Heart left ventricle (tissue), 16 donors: ENCODE results near the gene TRAF4. TPM values are rescaled to one million over a fixed set of nuclear protein-coding genes. Genes with fewer than 3 reads are reported as not detected.

ENCODE experiments used
- ATAC-seq, 4 donors: fragments of 200-7000 bp; cut with Tn5 transposase; one replicate each; pipeline ENCODE4 v1.9.1; 2020 to 2022; ENCODE audit warnings: moderate library complexity in 4 of 4, mild to moderate bottlenecking in 3 of 4, moderate number of reproducible peaks in 1 of 4
- DNase-seq, 5 donors: peaks; one replicate each; pipeline ENCODE4 v3.0.0-alpha.2; 2020
- H3K27ac ChIP-seq, 12 donors: fragments of 200-600 bp; sonication (generic) in 4 of 12; one replicate each; pipeline versions ENCODE4 v1.5.0 to v1.8.0; 2016 to 2022; ENCODE audit warnings: mild to moderate bottlenecking in 2 of 12
- H3K27me3 ChIP-seq, 9 donors: fragments of 200-600 bp; sonication (generic) in 2 of 9; one replicate each; pipeline versions ENCODE4 v1.5.1 to v1.8.0; 2016 to 2022; ENCODE audit warnings: mild to moderate bottlenecking in 3 of 9
- H3K36me3 ChIP-seq, 9 donors: fragments of 200-600 bp; sonication (generic) in 2 of 9; one replicate each; pipeline versions ENCODE4 v1.5.0 to v1.8.0; 2018 to 2022; ENCODE audit warnings: mild to moderate bottlenecking in 2 of 9
- H3K4me1 ChIP-seq, 12 donors: fragments of 200-600 bp; sonication (generic) in 4 of 12; one replicate each; pipeline versions ENCODE4 v1.5.0 to v1.8.0; 2016 to 2022; ENCODE audit warnings: mild to moderate bottlenecking in 3 of 12
- H3K4me3 ChIP-seq, 12 donors: fragments of 200-600 bp; sonication (generic) in 4 of 12; one replicate each; pipeline versions ENCODE4 v1.5.0 to v1.8.0; 2017 to 2022; ENCODE audit warnings: mild to moderate bottlenecking in 9 of 12, moderate library complexity in 4 of 12
- H3K9me3 ChIP-seq, 12 donors: fragments of 200-600 bp; sonication (generic) in 4 of 12; one replicate each; pipeline versions ENCODE4 v1.5.0 to v1.8.0; 2016 to 2022; ENCODE audit warnings: mild to moderate bottlenecking in 1 of 12
- CTCF ChIP-seq, 12 donors: fragments of 200-600 bp; sonication (generic) in 4 of 12; IDR thresholded peaks; one replicate each; pipeline versions ENCODE4 v1.5.0 to v1.8.0; 2018 to 2022; ENCODE audit warnings: antibody characterized with exemption in 12 of 12, mild to moderate bottlenecking in 5 of 12
- POLR2A ChIP-seq, 2 donors: fragments of 450-650 bp; IDR thresholded peaks; one replicate each; pipeline ENCODE4 v1.6.1; 2017; ENCODE audit warnings: antibody characterized with exemption in 2 of 2, mild to moderate bottlenecking in 2 of 2, moderate library complexity in 2 of 2
- WGBS, 4 donors: extraction: QIAGEN DNeasy Blood & Tissue Kit in 2 of 4; methylation state at CpG; one replicate each; pipeline versions ENCODE4 v1.1.5 to v1.1.7; 2013 to 2018; 5-methylcytosine and 5-hydroxymethylcytosine counted together
- intact Hi-C, 10 donors: fragments of 100-400 bp; cut with DNase I; formaldehyde crosslinking; loops; one replicate each; pipeline versions ENCODE4 v1.11.1 to v1.14.2; 2022
- polyA plus RNA-seq, 2 donors: library from polyadenylated mRNA; stranded (reverse); fragments of 200-250 nt; gene quantifications; one replicate each; pipeline ENCODE4 v1.2.3, GENCODE V29; 2013
- total RNA-seq, 9 donors: library from RNA; depleted of rRNA in 2 of 9; stranded (reverse); fragments of >200 nt in 2 of 9; fragmentation: NEBNext Ultra II Directional in 3 of 9; extraction: Animal tissue kit (Norgen Biotek cat#: 25700) in 3 of 9; gene quantifications; one replicate each; pipeline versions ENCODE4 v1.1.0 to v1.2.4, GENCODE V29; 2016 to 2023
- donor health status: ischemic (EF 13 %, LVEDD 7.1; RV severe dilation, severe dysfunction).
- donor health status: healthy with polysubstance abuse.
- donor health status: DM: no; HTN: yes; CAD: no.
- donor health status: DM: no; HTN: no; CAD: no.
- donor health status: ischemic (EF 25% LVEDD 6.9; RV normal size, moderate dysfunction).
- donor health status: ischemic (EF 25% LVEDD 5.7; RV mildly dilated, moderate dysfunction).
- donor health status: healthy.
- donor health status: DM: yes; HTN: yes; CAD: no.
- donor health status: ischemic (EF 35%, LVEDD 5.7; RV mildly dilated, moderate dysfunction).
- donor health status: nonischemic (EF 11% LVEDD 7.7; RV severe dilation, severe dysfunction).
- donor health status: DM: yes; HTN: yes; CAD: no.
- donor health status: PGD.
- donor health status: ischemic (EF 29% LVEDD 5.4; RV normal size, mild dysfunction).
- donor health status: nonischemic (EF 23%, LVEDD 6.1; RV moderate dilation, normal function).

TRAF4 gene
- total and polyA plus RNA-seq, 11 donors = 1.5 to 11.5 (median 2.7) TPM

GRCh38 chr17:28755486-28755885 lies 11.7 kb downstream of the TRAF4 start:
- ATAC-seq = no peak
- WGBS, 4 donors = 84 to 95% (median 91%) methylated on average over 7 of the region's 7 CpGs
- no peak for DNase-seq
- Histone ChIP-seq H3K27me3 (no peaks in the 10 kb centered on the region), H3K4me3 (no peak overlapping the region), H3K4me1 (peaks cover 0 to 9% (median 2%) of the 10 kb centered on the region in 12 donors), H3K36me3 (peaks cover 0 to 35% (median 25%) of the 10 kb centered on the region in 9 donors), H3K27ac (no peak overlapping the region), H3K9me3 (no peaks in the 10 kb centered on the region)
- TF ChIP-seq CTCF (IDR thresholded peaks at IDR 0.05) (no peak), POLR2A (IDR thresholded peaks at IDR 0.05) (no peak)
- intact Hi-C loops = loop anchor here in 1 of 10 donors (5.0 kb wide), 1 partner anchor 152 kb away; no protein-coding TSS in a partner anchor

- WGBS, 4 donors = 71 to 78% (median 71%) methylated on average over 5 of the region's 5 CpGs
- Histone ChIP-seq H3K9me3 (no peaks in the 10 kb centered on the region), H3K4me1 (peaks cover 0 to 16% (median 7%) of the 10 kb centered on the region in 12 donors), H3K36me3 (peaks cover 0 to 35% (median 25%) of the 10 kb centered on the region in 9 donors), H3K4me3 (no peak overlapping the region), H3K27ac (no peak overlapping the region), H3K27me3 (no peaks in the 10 kb centered on the region)
- no peak for TF ChIP-seq POLR2A (IDR thresholded peaks at IDR 0.05)
- TF ChIP-seq CTCF (IDR thresholded peaks at IDR 0.05) = no peak
- intact Hi-C loops = loop anchor here in 1 of 10 donors (5.0 kb wide), 1 partner anchor 151 kb away; no protein-coding TSS in a partner anchor
- ATAC-seq (no peak), DNase-seq (no peak)
Observed at GRCh38 chr17:28756049-28756804, 12.4 kb downstream of the TRAF4 start.

GRCh38 chr17:28758411-28759121 lies 14.8 kb downstream of the TRAF4 start:
- Histone ChIP-seq H3K4me1 (peaks cover 0 to 26% (median 13%) of the 10 kb centered on the region in 12 donors), H3K27me3 (no peaks in the 10 kb centered on the region), H3K27ac (no peak overlapping the region), H3K36me3 (peaks cover 0 to 35% (median 25%) of the 10 kb centered on the region in 9 donors), H3K4me3 (no peak overlapping the region), H3K9me3 (no peaks in the 10 kb centered on the region)
- no peak for ATAC-seq
- TF ChIP-seq POLR2A (IDR thresholded peaks at IDR 0.05) (no peak), CTCF (IDR thresholded peaks at IDR 0.05) (no peak)
- intact Hi-C loops = loop anchor here in 1 of 10 donors (5.0 kb wide), 1 partner anchor 149 kb away; no protein-coding TSS in a partner anchor
- DNase-seq = no peak
- WGBS, 4 donors = 94 to 97% (median 96%) methylated on average over 22 to 32 of the region's 32 CpGs
